ENCODE data around the gene ARMC5.

The ARMC5 gene

DNA sequence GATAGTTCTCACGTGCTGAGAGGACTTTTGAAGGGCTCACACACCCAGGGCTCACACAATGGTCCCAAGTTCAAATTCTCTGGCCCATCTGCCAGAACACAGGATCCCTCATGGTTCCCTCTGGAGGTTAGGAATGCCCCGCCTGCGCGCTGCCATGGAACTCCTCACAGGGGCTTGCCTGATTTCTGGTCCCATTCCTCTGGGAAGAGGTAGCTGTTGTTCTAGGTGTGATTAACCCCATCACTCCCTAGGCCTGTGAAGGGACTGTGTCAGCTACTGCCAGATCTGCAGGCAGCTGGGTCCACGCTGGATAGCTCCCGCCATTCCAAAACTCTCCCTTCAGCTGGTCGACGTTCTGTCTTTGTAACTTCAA is 2.3 kb upstream of the ARMC5 start:
- intact Hi-C loops (cut with DNase I): loop anchor here (5.0 kb wide), 1 partner anchor 50 kb away; the partner anchor contains the start of gene RUSF1
- DNase-seq: peak in 1 of 42 donors; percentile 9

DNA sequence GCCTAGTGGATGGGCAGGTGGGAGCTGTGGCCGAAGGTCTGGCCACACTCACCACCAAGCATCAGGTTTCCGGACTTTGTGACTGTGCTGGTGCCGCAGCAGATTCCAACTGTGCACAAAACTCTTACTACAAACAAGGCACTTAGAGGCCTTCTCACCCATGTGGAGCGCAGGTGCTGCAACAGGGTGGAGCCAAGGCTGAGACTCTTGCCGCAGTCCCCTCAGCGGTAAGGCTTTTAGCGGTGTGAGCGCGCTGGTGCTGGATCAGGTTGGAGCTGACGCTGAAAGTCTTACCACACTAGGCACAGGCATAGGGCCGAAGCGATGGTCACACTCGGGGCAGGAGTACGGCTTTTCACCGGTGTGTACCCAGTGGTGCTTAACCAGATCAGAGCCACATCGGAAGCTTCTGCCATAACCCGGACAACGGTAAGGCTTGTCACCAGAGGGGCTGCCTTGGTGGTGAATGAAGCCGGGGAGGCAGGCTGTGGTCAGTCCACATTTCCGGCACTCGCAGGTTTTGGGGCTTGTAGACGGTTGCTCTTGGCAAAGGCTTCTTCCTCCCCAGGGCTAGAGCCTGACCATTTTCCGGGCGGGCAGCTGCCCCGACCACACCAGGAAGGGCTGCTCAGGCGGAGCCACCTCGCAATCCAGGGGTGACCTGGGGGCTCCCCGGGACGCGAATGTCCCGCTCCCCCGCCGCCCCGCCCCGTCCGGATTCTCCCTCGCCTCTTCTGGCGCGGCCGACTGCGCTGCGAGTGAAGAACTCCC is 1.0 kb upstream of the ARMC5 start:
- intact Hi-C loops (cut with DNase I): loop anchor here (5.0 kb wide), 1 partner anchor 49 kb away; the partner anchor contains the start of gene RUSF1
- peak in 18 of 42 donors; percentile 17 to 63 (median 42) for DNase-seq

DNA sequence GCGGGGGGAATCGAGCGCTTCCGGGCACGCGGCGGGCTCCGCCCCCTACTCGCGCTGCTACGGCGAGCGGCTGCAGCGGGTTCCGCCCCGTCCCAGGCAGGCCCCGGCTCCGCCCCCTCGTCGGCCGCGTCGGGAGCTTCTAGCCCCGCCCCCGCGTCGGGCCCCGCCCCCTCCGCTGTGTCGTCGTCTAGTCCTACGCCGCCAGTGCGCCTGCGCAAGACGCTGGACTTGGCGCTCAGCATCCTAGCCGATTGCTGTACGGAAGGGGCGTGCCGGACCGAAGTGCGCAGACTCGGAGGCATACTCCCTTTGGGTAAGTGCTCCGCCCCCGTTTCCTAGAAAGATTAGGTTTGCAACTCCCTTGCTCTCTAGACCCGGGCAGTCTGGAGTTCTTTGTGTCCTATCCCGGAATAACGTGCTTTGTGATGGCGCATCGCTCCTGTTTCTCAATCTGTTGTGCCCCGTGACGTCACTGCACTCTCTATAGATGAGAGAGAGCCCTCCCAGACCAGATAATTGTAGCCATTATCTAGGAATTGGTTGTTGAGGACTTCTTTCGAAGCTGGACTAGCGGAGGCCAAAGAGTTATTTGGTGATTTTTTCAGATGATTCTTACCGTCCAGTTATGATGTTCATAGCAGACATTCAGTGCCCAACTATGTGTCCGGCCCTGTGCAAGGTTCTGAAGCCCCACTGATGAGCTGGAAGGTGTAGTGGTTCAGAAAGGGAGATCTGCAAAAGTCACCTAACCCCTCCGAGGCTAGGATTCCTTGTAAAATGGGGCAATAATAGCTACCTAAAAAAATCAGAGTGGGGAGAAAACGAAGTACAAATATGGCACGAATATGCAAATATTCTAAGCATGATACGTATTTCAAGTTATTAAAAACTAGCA is 633 bp downstream of the ARMC5 start:
- DNase-seq: peak; percentile 99 to 100 (median 100)
- intact Hi-C loops (cut with DNase I): loop anchor here (5.0 kb wide), 2 partner anchors 47 to 412 kb away; partner anchors contain the start of genes RUSF1 and ZNF267

DNA sequence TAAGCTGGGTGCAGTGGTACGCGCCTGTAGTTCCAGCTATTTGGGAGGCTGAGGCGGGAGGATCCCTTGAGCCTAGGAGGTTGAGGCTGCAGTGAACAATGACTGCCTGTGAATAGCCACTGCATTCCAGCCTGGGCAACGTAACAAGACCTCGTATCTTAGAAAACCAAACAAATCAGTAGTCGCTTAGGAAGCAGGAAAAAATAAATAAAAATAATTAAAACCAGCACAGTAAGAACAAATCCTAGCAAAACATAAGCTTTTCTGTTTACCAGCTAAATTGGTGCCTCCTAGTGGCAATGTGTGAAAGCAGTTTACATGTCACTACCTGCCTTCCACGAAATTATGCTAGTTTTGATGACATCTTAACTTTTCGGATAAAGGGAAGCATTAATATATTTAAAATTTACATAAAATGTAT is 1.3 kb downstream of the ARMC5 start:
- intact Hi-C loops (cut with DNase I): loop anchor here (5.0 kb wide), 1 partner anchor 412 kb away; the partner anchor contains the start of gene ZNF267
- peak in 3 of 42 donors; percentile 18 to 52 (median 31) for DNase-seq

DNA sequence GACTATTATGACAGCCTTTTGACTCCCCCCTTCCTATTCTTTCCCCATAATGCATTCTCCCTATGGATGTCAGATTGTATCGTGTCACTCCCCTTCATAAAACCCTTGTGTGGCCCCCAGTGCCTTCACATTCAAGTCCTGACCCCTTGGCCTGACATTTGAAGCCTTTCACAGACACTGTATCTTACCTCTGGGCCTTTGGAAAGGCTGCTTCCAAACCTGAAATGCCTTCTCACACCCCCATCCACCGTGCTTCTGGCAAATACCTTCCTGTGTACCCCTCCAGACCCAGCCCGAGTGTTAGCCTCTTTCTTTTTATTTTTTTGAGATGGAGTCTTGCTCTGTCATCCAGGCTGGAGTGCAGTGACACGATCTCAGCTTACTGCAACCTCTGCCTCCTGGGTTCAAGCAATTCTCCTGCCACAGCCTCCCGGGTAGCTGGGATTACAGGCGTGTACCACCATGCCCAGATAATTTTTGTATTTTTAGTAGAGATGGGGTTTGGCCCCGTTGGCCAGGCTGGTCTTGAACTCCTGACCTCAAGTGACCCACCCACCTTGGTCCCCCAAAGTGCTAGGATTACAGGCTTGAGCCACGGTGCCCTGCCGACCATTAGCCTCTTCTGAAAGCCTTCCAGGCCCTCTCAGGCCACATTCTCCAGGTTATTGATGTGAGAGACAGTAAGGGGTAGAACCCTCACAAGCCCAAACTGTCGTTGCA is 2.1 kb downstream of the ARMC5 start:
- peak in 2 of 42 donors; percentile 3 to 19 for DNase-seq
- intact Hi-C loops (cut with DNase I): loop anchor here (5.0 kb wide), 1 partner anchor 411 kb away; the partner anchor contains the start of gene ZNF267

DNA sequence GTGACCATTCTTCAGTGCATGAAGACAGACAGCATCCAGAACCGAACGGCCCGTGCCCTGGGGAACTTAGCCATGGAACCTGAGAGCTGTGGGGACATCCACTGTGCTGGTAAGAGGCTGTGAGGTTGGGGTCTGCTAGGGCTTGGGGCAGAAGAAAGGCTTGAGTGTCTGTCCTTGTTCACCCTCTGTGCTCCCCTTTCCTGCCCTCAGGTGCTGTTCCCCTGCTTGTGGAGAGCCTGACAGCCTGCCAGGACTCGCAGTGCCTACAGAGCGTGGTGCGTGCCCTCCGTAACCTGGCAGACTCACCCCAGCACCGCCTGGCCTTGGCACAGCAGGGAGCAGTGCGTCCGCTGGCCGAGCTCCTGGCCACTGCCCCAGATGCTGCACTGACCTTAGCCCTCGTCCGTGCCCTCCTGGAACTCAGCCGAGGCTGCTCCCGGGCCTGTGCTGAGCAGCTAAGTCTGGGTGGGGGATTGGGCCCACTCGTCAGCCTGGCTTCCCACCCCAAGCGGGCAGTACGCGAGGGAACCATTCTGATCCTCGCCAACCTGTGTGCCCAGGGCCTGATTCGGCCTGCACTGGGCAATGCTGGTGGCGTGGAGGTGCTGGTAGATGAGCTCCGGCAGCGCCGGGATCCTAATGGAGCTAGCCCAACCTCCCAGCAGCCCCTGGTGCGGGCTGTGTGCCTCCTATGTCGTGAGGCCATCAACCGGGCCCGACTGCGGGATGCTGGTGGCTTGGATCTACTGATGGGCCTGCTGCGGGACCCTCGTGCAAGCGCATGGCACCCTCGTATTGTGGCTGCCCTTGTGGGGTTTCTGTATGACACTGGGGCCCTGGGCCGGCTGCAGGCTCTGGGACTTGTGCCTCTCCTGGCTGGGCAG is 2.9 kb downstream of the ARMC5 start:
- peak in 2 of 42 donors; percentile 20 to 28 for DNase-seq
- intact Hi-C loops (cut with DNase I): loop anchor here (5.0 kb wide), 1 partner anchor 410 kb away; the partner anchor contains the start of gene ZNF267

DNA sequence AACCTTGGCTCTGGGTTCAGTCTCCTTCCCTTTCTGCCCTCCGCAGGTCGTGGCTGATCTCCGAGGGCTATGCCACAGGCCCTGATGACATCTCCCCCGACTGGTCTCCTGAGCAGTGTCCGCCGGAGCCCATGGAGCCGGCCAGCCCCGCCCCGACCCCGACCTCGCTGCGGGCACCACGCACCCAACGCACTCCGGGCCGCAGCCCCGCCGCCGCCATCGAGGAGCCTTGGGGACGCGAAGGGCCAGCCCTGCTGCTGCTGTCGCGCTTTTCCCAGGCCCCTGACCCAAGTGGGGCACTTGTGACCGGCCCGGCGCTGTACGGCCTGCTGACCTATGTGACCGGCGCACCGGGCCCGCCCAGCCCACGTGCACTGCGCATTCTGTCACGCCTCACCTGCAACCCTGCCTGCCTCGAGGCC is 5.1 kb downstream of the ARMC5 start:
- DNase-seq: peak in 1 of 42 donors; percentile 23
- intact Hi-C loops (cut with DNase I): loop anchor here (5.0 kb wide), 1 partner anchor 408 kb away; the partner anchor contains the start of gene ZNF267

DNA sequence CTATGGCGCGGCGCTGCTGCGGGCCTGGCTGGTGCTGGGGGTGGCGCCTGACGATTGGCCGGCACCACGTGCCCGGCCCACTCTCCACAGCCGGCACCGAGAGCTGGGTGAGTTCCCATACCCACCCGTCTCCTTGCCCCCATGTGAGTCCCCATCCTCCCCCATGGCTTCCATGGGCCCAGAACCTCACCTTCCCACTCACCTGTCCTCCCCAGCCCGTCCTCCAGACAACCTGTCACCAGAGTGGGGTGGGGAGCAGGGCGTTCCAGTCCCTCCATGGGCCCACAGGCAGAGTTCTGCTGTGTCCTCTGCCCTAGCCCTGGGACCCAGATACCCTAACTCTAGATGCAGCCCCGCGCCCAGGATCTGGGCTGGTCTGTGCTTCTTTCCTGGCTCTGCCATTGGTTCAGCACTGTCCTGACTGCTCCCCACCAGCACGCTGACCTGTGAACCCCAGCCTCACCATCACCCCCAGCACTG is 5.5 kb downstream of the ARMC5 start:
- DNase-seq: peak in 1 of 42 donors; percentile 23
- intact Hi-C loops (cut with DNase I): loop anchor here (5.0 kb wide), 1 partner anchor 407 kb away; the partner anchor contains the start of gene ZNF267

DNA sequence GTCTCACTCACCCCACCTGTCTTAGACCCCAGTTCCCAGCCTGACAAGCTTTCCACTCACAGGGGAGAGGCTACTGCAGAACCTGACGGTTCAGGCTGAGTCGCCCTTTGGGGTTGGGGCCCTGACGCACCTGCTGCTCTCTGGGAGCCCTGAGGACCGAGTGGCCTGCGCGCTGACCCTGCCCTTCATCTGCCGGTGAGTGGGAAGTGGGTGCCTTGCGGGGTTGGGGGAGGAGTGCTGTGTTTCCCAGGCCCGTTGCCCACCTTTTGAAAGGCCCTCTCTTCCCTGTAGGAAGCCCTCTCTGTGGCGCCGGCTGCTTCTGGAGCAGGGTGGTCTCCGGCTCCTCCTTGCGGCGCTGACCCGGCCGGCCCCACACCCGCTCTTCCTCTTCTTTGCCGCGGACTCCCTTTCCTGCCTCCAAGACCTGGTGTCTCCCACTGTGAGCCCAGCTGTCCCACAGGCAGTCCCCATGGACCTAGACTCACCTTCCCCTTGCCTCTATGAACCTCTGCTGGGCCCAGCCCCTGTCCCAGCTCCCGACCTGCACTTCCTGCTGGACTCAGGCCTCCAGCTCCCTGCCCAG is 6.6 kb downstream of the ARMC5 start:
- intact Hi-C loops (cut with DNase I): no loop called here
- no peak for DNase-seq

DNA sequence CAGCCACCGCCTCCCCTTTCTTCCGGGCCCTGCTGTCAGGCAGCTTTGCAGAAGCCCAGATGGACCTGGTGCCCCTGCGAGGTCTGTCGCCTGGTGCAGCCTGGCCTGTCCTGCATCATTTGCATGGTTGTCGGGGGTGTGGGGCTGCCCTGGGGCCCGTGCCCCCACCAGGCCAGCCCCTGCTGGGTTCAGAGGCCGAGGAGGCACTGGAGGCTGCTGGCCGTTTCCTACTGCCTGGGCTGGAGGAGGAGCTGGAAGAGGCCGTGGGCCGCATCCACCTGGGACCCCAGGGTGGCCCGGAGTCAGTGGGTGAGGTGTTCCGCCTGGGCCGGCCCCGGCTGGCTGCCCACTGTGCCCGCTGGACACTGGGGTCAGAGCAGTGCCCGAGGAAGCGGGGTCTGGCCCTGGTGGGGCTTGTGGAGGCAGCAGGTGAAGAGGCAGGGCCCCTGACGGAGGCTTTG is 7.1 kb downstream of the ARMC5 start:
- no peak for DNase-seq
- intact Hi-C loops (cut with DNase I): no loop called here

DNA sequence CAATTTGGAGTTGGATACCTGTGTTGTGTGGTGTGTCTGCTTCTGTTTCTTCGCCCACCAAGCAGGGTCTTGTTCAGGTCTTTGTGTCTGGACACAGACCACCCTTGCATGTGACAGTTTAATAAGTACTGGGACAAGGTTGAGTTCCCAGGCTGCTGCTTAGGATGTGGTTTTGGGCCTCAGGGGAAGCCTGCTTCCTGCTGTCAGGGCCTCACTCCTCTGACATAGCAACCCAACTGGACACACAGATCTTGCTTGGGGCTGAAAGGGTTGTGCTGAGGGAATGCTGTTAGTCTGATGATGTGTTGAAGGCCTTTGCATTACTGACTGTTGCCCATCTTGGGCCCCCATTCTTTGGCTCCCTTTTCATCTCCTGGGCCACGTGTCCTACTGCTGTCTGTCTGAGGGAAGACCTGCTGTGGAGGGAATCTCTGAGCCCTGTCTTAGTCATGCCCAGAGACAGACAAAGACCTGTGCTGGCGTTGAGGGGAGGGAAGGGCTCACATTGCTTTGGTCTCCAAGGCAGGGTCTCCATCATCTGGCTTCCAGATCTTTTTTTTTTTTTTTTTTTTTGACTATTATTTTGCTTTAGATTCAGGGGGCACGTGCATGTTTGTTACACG is 8.0 kb downstream of the ARMC5 start:
- intact Hi-C loops (cut with DNase I): no loop called here
- no peak for DNase-seq

DNA sequence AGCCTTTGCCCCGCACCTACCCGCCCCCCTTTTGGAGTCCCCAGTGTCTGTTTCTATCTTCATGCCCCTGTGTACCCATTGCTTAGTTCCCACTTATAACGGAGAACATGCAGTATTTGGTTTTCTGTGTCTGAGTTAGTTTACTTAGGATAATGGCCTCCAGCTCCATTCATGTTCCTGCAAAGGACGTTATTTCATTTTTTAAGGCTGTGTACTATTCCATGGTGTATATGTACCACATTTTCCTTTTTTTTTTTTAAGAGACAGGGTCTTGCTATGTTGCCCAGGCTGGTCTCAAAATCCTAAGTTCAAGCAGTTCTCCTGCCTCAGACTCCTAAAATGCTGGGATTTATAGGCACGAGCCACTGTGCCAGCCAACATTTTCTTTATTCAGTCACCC is 8.6 kb downstream of the ARMC5 start:
- intact Hi-C loops (cut with DNase I): no loop called here
- no peak for DNase-seq

DNA sequence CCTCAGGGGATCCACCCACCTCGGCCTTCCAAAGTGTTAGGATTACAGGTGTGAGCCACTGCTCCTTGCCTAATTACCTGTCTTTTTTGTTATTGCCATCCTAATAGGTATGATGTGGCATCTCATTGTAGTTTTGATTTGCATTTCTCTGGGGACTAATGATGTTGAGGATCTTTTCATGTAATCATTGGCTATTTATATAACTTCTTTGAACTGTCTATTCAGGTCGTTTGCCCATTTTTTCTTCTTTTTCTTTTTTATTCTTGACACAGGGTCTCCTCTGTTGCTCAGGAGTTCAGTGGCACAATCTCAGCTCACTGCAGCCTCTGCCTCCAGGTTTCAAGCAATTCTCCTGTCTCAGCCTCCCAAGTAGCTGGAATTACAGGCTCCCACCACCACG is 11.3 kb downstream of the ARMC5 start:
- DNase-seq: no peak
- intact Hi-C loops (cut with DNase I): no loop called here

DNA sequence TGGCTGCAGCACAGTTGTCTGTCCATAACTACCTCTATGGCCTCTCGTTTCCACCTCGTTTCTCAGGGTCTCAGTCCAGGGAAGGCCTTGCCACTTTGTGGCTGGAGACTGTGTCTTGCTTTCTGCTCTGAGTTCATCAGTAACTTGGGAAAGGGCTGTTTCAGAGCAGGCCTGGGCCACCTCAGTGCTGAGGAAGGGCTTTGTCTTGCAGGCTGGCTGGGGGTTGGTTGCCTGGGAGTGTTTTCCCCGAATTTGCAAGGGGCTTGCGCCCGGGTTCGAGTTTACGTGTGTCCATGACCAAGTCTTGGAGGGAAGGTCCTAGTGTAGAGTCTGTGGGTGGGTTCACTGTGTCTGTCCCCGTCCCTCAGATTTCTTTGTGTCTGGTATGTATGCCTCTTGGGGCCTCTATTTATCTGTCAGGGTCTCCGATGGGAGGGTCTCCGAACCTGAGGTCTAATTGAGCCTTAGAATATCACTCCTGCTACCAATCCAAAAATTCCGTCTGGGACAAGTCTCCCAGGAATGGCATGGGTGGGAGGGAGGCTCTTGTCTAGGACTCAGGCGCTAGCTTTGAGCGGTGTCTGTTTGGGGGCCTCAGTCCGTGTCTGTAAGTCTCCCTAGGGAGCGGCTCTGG is 12.1 kb downstream of the ARMC5 start:
- DNase-seq: no peak
- intact Hi-C loops (cut with DNase I): no loop called here

DNA sequence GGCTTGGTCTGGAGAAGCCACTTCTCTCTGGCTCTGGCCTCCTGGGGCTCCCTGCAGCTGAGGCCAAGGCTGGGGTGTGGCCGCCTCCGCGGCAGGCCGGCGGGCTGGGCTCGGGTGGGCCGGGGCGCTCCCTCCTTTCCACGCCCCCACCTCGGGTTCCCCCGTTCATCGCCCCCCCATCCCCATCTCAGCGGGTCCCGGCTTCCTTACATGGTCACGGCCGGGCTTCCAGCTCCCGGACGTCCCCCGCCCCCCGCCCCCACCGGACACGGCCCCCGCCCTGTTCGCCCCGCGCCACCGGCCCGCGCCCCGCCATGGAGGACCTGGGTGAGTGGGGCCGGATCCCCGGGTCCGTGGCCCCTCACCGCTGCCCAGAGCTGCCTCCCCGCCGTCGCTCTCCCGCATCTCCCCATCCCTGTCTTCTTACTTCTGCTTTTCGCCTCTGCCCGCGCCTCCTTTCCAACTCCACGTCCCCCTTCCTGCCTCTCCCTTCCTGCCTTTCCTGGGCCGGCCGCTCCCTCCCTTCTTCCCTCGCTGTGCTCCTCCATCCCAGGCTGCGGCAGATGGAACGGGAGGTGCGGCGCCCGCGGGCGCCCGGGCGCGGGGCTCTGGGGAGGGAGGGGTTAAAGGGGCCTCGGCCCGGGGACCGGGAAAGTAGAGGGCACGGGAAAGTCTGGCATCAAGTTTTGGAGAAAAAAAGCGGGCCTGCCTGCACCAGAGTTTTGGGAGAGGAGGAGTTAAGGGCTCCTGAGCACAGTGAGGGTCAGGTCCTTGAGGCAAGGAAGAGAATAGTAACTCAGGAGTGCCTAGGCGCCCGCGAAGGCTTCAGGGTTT is 12.8 kb downstream of the ARMC5 start, which contains the start of gene TGFB1I1:
TGFB1I1 (plus strand) TSS at position 278 of the 834 bp plus-strand sequence; CDS start at position 315, 37 bp downstream.
- DNase-seq: no peak
- intact Hi-C loops (cut with DNase I): no loop called here
